ENCODE results near the gene SIRPD. TPM values are rescaled to one million over a fixed set of nuclear protein-coding genes. Genes with fewer than 3 reads are reported as not detected.
A peak's percentile ranks its signal among the peaks of the same experiment; 100 is the strongest.
"Not testable (repeated sequence)": the region's sequence is repeated elsewhere in the genome, so short reads cannot be mapped to it uniquely, and the experiment has no call there.

SIRPD gene
- total and polyA plus RNA-seq, 8 donors: 0.08 to 1.6 (median 0.79) TPM; not detected in 5

- Histone ChIP-seq H3K27ac (no peak overlapping the region), H3K4me1 (peaks cover 0 to 8% of the 10 kb centered on the region in 2 donors), H3K27me3 (peaks cover 0 to 6% of the 10 kb centered on the region in 2 donors), H3K9me3 (no peaks in the 10 kb centered on the region), H3K4me3 (no peak overlapping the region), H3K36me3 (no peaks in the 10 kb centered on the region)
- intact Hi-C loops (cut with DNase I): no loop called here
- ATAC-seq (peak; percentile 36), DNase-seq (no peak)
- TF ChIP-seq CTCF (IDR thresholded peaks at IDR 0.05): no peak
These were observed 57.7 kb downstream of the SIRPD start for GRCh38 chr20:1499528-1500420.

- DNase-seq; H3K27me3 ChIP-seq; H3K36me3 ChIP-seq; intact Hi-C loops (cut with DNase I); H3K9me3 ChIP-seq; H3K4me3 ChIP-seq; ATAC-seq; H3K27ac ChIP-seq: not testable (repeated sequence)
- peaks cover 0 to 25% of the 10 kb centered on the region in 2 donors for H3K4me1 ChIP-seq
These were observed 60.1 kb downstream of the SIRPD start for GRCh38 chr20:1497371-1497770.

- H3K27me3 ChIP-seq: no peaks in the 10 kb centered on the region
- no peak for TF ChIP-seq CTCF (IDR thresholded peaks at IDR 0.05)
- intact Hi-C loops (cut with DNase I): no loop called here
- H3K9me3 ChIP-seq: no peaks in the 10 kb centered on the region
- no peaks in the 10 kb centered on the region for H3K36me3 ChIP-seq
- H3K4me3 ChIP-seq: no peak overlapping the region
- H3K4me1 ChIP-seq: peaks cover 0 to 30% of the 10 kb centered on the region in 2 donors
- ATAC-seq: no peak
- DNase-seq: no peak
- H3K27ac ChIP-seq: no peak overlapping the region
These were observed 60.6 kb downstream of the SIRPD start for GRCh38 chr20:1496930-1497329.

GRCh38 chr20:1494436-1494835, 63.1 kb downstream of the SIRPD start:
- intact Hi-C loops (cut with DNase I): no loop called here
- no peak for TF ChIP-seq CTCF (IDR thresholded peaks at IDR 0.05)
- Histone ChIP-seq H3K4me1 (peaks cover 0 to 39% of the 10 kb centered on the region in 2 donors), H3K27ac (peak overlapping the region in 1 of 2 donors; percentile 98), H3K4me3 (no peak overlapping the region), H3K9me3 (no peaks in the 10 kb centered on the region), H3K36me3 (no peaks in the 10 kb centered on the region), H3K27me3 (no peaks in the 10 kb centered on the region)
- ATAC-seq: no peak
- no peak for DNase-seq

- ATAC-seq: no peak
- Histone ChIP-seq H3K9me3 (no peaks in the 10 kb centered on the region), H3K4me1 (peaks cover 0 to 41% of the 10 kb centered on the region in 2 donors), H3K27ac (peak overlapping the region in 1 of 2 donors; percentile 98), H3K36me3 (no peaks in the 10 kb centered on the region), H3K4me3 (no peak overlapping the region), H3K27me3 (no peaks in the 10 kb centered on the region)
- intact Hi-C loops (cut with DNase I): no loop called here
- no peak for TF ChIP-seq CTCF (IDR thresholded peaks at IDR 0.05)
- no peak for DNase-seq
These were observed 64.0 kb downstream of the SIRPD start for GRCh38 chr20:1493536-1493935.
